ENCODE data around the gene FOXK1. TPM values are rescaled to one million over a fixed set of nuclear protein-coding genes. Genes with fewer than 3 reads are reported as not detected.

Gene FOXK1
- total RNA-seq, 4 donors from 2014 or later: 28.0 to 59.9 (median 34.2) TPM

DNA sequence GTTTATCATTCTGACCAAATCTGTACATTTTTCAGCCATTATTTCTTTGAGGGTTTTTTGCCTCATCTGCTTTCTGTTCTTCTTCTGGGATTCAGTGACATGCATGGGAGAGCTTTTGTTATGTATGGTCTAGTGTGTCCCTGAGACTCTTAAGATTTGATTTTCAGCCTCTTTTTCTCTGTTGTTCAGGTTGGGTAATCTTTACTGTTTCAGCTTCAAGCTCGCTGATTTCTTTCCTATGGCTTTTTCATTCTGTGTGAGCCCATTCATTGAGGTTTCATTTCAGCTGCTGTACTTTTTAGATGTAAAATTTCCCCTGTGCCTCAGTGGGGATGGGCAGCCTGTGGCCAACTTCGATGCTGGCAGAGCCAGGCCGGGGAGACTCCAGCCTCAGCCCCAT is 38.1 kb downstream of the FOXK1 start:
- WGBS, 2 donors (ENCODE audit: low coverage in 1 of 2): 79 to 90% methylated on average over 3 of the region's 3 CpGs
- Histone ChIP-seq H3K36me3 (no peaks in the 10 kb centered on the region), H3K4me3 (no peak overlapping the region), H3K27me3 (no peaks in the 10 kb centered on the region), H3K9me3 (no peaks in the 10 kb centered on the region), H3K27ac (no peak overlapping the region), H3K4me1 (peaks cover 5 to 24% (median 15%) of the 10 kb centered on the region in 4 donors)
- no peak for DNase-seq
- intact Hi-C loops (cut with DNase I; ENCODE audit: low total_unique reads): no loop called here
- in situ Hi-C loops (cut with MboI; ENCODE audit: low pct_ligation_motif_present in 1 of 4, low pct_unique_long_range_greater_than_20kb in 1 of 4, low sequenced_read_pairs in 3 of 4): no loop called here
- TF ChIP-seq EP300 (IDR thresholded peaks at IDR 0.05; ENCODE audit: low read depth): no peak
- no peak for TF ChIP-seq POLR2AphosphoS5 (IDR thresholded peaks at IDR 0.05)
- no peak for TF ChIP-seq POLR2A (IDR thresholded peaks at IDR 0.05)
- TF ChIP-seq, protein P1, sequence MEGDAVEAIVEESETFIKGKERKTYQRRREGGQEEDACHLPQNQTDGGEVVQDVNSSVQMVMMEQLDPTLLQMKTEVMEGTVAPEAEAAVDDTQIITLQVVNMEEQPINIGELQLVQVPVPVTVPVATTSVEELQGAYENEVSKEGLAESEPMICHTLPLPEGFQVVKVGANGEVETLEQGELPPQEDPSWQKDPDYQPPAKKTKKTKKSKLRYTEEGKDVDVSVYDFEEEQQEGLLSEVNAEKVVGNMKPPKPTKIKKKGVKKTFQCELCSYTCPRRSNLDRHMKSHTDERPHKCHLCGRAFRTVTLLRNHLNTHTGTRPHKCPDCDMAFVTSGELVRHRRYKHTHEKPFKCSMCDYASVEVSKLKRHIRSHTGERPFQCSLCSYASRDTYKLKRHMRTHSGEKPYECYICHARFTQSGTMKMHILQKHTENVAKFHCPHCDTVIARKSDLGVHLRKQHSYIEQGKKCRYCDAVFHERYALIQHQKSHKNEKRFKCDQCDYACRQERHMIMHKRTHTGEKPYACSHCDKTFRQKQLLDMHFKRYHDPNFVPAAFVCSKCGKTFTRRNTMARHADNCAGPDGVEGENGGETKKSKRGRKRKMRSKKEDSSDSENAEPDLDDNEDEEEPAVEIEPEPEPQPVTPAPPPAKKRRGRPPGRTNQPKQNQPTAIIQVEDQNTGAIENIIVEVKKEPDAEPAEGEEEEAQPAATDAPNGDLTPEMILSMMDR (IDR thresholded peaks at IDR 0.05): no peak

DNA sequence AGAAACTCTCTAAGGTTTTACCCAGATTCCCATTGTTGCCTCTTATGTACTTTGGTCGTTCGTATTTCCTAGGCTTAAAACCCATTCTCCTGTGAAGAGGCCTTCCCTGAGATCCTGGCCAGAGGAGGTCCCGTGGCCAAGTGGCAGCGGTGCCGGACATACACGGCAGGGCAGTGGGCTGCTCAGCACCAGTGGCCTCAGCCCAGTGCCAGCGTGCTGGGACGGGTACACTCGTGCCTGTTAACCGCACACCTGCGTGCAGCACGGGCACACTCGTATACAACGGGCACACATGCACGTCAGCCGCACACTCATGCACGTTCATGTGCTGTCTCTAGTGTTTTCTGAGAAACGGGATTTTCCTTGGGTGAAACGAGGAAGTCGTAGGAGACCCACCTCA is 40.2 kb downstream of the FOXK1 start:
- H3K4me3 ChIP-seq: no peak overlapping the region
- H3K9me3 ChIP-seq: no peaks in the 10 kb centered on the region
- peaks cover 8 to 30% (median 12%) of the 10 kb centered on the region in 4 donors for H3K4me1 ChIP-seq
- WGBS, 2 donors (ENCODE audit: low coverage in 1 of 2): 92% methylated on average over 20 of the region's 20 CpGs; no CpG with 5 or more reads in 1 of the 2 donors
- H3K27me3 ChIP-seq: no peaks in the 10 kb centered on the region
- TF ChIP-seq EP300 (IDR thresholded peaks at IDR 0.05; ENCODE audit: low read depth) (no peak), POLR2A (IDR thresholded peaks at IDR 0.05) (no peak), POLR2AphosphoS5 (IDR thresholded peaks at IDR 0.05) (no peak)
- TF ChIP-seq, protein P1 (IDR thresholded peaks at IDR 0.05): no peak
- no peaks in the 10 kb centered on the region for H3K36me3 ChIP-seq
- intact Hi-C loops (cut with DNase I; ENCODE audit: low total_unique reads): no loop called here
- no peak for DNase-seq
- no peak overlapping the region for H3K27ac ChIP-seq
- in situ Hi-C loops (cut with MboI; ENCODE audit: low pct_ligation_motif_present in 1 of 4, low pct_unique_long_range_greater_than_20kb in 1 of 4, low sequenced_read_pairs in 3 of 4): no loop called here

DNA sequence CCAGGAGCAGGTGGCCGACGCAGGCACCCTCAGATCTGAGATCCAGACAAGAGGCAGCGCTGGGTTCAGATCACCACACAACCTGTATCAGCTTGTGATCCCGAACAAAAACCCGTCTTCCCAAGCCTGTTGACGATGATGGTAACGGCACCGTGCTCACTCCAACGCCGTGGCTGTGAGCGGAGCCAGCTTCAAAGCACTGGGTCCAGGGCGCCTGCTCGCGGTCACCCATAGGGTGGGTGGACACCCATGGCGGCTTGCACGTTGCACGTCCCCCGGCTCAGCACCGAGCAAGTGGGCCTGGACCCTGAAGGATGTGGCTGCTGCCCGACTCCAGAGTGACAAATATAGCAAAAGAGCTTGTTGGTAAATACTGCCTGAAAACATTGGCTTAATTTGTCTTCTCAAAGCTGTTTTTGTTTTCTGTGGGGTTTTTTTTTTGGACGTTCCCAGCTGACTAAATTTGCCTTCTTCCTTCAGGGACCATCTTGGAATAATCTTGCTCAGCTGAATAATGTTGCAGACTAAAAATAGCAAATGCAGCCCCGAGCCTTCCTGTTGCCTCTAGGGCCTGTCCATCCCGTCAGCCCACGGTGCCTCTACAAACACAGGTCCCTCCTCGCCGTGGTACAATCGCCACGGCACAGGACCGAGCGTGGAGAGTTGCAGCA is 41.0 kb downstream of the FOXK1 start:
- Histone ChIP-seq H3K4me1 (peaks cover 8 to 32% (median 12%) of the 10 kb centered on the region in 4 donors), H3K36me3 (no peaks in the 10 kb centered on the region), H3K4me3 (no peak overlapping the region), H3K27me3 (no peaks in the 10 kb centered on the region), H3K27ac (no peak overlapping the region), H3K9me3 (no peaks in the 10 kb centered on the region)
- intact Hi-C loops (cut with DNase I; ENCODE audit: low total_unique reads) (no loop called here), in situ Hi-C loops (cut with MboI; ENCODE audit: low pct_ligation_motif_present in 1 of 4, low pct_unique_long_range_greater_than_20kb in 1 of 4, low sequenced_read_pairs in 3 of 4) (no loop called here)
- no peak for TF ChIP-seq POLR2AphosphoS5 (IDR thresholded peaks at IDR 0.05)
- TF ChIP-seq POLR2A (IDR thresholded peaks at IDR 0.05): no peak
- TF ChIP-seq EP300 (IDR thresholded peaks at IDR 0.05; ENCODE audit: low read depth): no peak
- TF ChIP-seq, protein P1 (IDR thresholded peaks at IDR 0.05): no peak
- 71 to 92% methylated on average over 9 to 30 of the region's 30 CpGs for WGBS, 2 donors (ENCODE audit: low coverage in 1 of 2)
- DNase-seq: no peak

DNA sequence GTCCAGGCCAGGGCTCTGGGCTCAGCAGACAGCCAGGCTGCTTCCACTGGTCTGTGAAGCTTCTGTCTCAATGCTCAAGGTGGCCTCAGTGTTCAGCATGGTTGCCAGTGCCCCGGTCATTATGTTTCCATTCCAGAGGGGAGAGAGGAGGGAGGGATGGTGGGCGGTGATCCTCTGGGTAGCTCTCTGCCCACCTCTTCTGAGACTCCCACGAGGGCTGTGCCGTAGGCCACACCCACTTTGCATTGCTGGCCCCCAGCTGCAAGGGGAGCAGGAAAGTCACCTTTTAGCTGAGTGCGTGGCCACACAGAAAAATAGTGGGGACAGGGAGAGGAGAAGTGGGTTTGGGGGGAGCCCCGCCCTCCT is 42.5 kb downstream of the FOXK1 start:
- intact Hi-C loops (cut with DNase I; ENCODE audit: low total_unique reads): loop anchor here (2.0 kb wide), 1 partner anchor 40 kb away; no protein-coding TSS in a partner anchor
- H3K4me3 ChIP-seq: peak overlapping the region; percentile 2 to 49 (median 34)
- peak overlapping the region; percentile 87 to 90 (median 88) for H3K27ac ChIP-seq
- in situ Hi-C loops (cut with MboI; ENCODE audit: low pct_ligation_motif_present in 1 of 4, low pct_unique_long_range_greater_than_20kb in 1 of 4, low sequenced_read_pairs in 3 of 4): no loop called here
- H3K9me3 ChIP-seq: no peaks in the 10 kb centered on the region
- no peaks in the 10 kb centered on the region for H3K36me3 ChIP-seq
- TF ChIP-seq POLR2A (IDR thresholded peaks at IDR 0.05): no peak
- TF ChIP-seq, protein P1 (IDR thresholded peaks at IDR 0.05): no peak
- TF ChIP-seq EP300 (IDR thresholded peaks at IDR 0.05; ENCODE audit: low read depth): no peak
- TF ChIP-seq POLR2AphosphoS5 (IDR thresholded peaks at IDR 0.05): no peak
- peaks cover 8 to 32% (median 12%) of the 10 kb centered on the region in 4 donors for H3K4me1 ChIP-seq
- no peaks in the 10 kb centered on the region for H3K27me3 ChIP-seq
- WGBS, 2 donors (ENCODE audit: low coverage in 1 of 2): 41% methylated on average over 6 of the region's 6 CpGs; no CpG with 5 or more reads in 1 of the 2 donors
- DNase-seq: no peak

Measured in transverse colon (tissue), 4 donors.